Hepatocyte (in vitro differentiated cells): Measurements from ENCODE around the gene TRIM59. TPM values are rescaled to one million over a fixed set of nuclear protein-coding genes. Genes with fewer than 3 reads are reported as not detected.

Experiments
- DNase-seq: peaks from one replicate; pipeline ENCODE4 v3.0.0-alpha.2; 2016; ENCODE audit warnings: low spot score
- H2AFZ ChIP-seq: fragments of 200-600 bp; sonication (generic); 2 replicates; pipeline ENCODE4 v1.6.0; 2016; ENCODE audit warnings: antibody characterized with exemption, mild to moderate bottlenecking
- H3K27ac ChIP-seq: fragments of 200-600 bp; sonication (generic); 2 replicates; pipeline ENCODE4 v1.5.1; 2016; ENCODE audit warnings: mild to moderate bottlenecking
- H3K27me3 ChIP-seq: fragments of 200-600 bp; sonication (generic); 2 replicates; pipeline ENCODE4 v1.6.1; 2016
- H3K36me3 ChIP-seq: fragments of 200-600 bp; sonication (generic); replicated peaks from 2 replicates; pipeline ENCODE4 v1.5.1; 2016; ENCODE audit warnings: low read depth; ENCODE audit not compliant: insufficient read depth
- H3K4me1 ChIP-seq: fragments of 200-600 bp; sonication (generic); 2 replicates; pipeline ENCODE4 v1.5.1; 2016; ENCODE audit warnings: mild to moderate bottlenecking, moderate library complexity; ENCODE audit not compliant: insufficient read depth
- H3K4me2 ChIP-seq: fragments of 200-600 bp; sonication (generic); 2 replicates; pipeline ENCODE4 v1.6.0; 2016
- H3K4me3 ChIP-seq: fragments of 200-600 bp; sonication (generic); 2 replicates; pipeline ENCODE4 v1.5.1; 2016; ENCODE audit warnings: mild to moderate bottlenecking
- H3K79me2 ChIP-seq: fragments of 200-600 bp; sonication (generic); 2 replicates; pipeline ENCODE4 v1.6.0; 2017; ENCODE audit warnings: mild to moderate bottlenecking
- H3K9me2 ChIP-seq: fragments of 200-600 bp; sonication (generic); replicated peaks from 2 replicates; pipeline ENCODE4 v1.6.0; 2017; ENCODE audit warnings: mild to moderate bottlenecking; ENCODE audit not compliant: insufficient read depth
- H3K9me3 ChIP-seq: fragments of 200-600 bp; sonication (generic); 2 replicates; pipeline ENCODE4 v1.5.1; 2016; ENCODE audit warnings: low read depth, mild to moderate bottlenecking
- H4K20me1 ChIP-seq: fragments of 200-600 bp; sonication (generic); 2 replicates; pipeline ENCODE4 v1.6.0; 2016; ENCODE audit warnings: mild to moderate bottlenecking; ENCODE audit not compliant: insufficient read depth, poor library complexity, severe bottlenecking
- EZH2 ChIP-seq: fragments of 200-600 bp; sonication (generic); IDR thresholded peaks from 2 replicates; pipeline ENCODE4 v1.6.1; 2016; ENCODE audit warnings: antibody characterized with exemption, mild to moderate bottlenecking, borderline replicate concordance
- EZH2phosphoT487 ChIP-seq: fragments of 200-600 bp; sonication (generic); IDR thresholded peaks from one replicate; pipeline ENCODE4 v1.6.1; 2018; ENCODE audit warnings: antibody characterized with exemption, mild to moderate bottlenecking, low read depth, moderate library complexity; ENCODE audit not compliant: unreplicated experiment, severe bottlenecking
- WGBS: methylation state at CpG from one replicate; pipeline ENCODE4 v1.1.6; 2016; ENCODE audit warnings: low lambda C conversion rate; ENCODE audit errors: missing lambda C conversion rate; 5-methylcytosine and 5-hydroxymethylcytosine counted together
- polyA plus RNA-seq: library from polyadenylated mRNA; unstranded; fragments of >200 nt; fragmentation: Nextera tagmentation; extraction: Ambion mirVana; gene quantifications from 2 replicates; pipeline ENCODE4 v1.2.1, GENCODE V29; 2016
- total RNA-seq: library from RNA; depleted of rRNA; stranded (reverse); fragments of >200 nt; gene quantifications from 2 replicates; pipeline ENCODE4 v1.2.3, GENCODE V29; 2014
- TF ChIP-seq, protein P1 (sequence below): fragments of 200-600 bp; sonication (generic); IDR thresholded peaks from 2 replicates; pipeline ENCODE4 v1.5.1; 2016; ENCODE audit warnings: antibody characterized with exemption, mild to moderate bottlenecking; ENCODE audit not compliant: poor library complexity

The TRIM59 gene
- total and polyA plus RNA-seq, 2 experiments from 2014 or later, result 6.4 to 14.0 TPM

GRCh38 chr3:160479376-160479775, 29.8 kb upstream of the TRIM59 start:
- no peak overlapping the region for H3K4me2 ChIP-seq
- H3K9me3 ChIP-seq, result no peaks in the 10 kb centered on the region
- DNase-seq, result no peak
- 95% methylated on average over 10 of the region's 10 CpGs for WGBS
- H3K9me2 ChIP-seq, result no peaks in the 10 kb centered on the region
- TF ChIP-seq EZH2phosphoT487, result no peak
- no peak for TF ChIP-seq EZH2
- TF ChIP-seq, protein P1, sequence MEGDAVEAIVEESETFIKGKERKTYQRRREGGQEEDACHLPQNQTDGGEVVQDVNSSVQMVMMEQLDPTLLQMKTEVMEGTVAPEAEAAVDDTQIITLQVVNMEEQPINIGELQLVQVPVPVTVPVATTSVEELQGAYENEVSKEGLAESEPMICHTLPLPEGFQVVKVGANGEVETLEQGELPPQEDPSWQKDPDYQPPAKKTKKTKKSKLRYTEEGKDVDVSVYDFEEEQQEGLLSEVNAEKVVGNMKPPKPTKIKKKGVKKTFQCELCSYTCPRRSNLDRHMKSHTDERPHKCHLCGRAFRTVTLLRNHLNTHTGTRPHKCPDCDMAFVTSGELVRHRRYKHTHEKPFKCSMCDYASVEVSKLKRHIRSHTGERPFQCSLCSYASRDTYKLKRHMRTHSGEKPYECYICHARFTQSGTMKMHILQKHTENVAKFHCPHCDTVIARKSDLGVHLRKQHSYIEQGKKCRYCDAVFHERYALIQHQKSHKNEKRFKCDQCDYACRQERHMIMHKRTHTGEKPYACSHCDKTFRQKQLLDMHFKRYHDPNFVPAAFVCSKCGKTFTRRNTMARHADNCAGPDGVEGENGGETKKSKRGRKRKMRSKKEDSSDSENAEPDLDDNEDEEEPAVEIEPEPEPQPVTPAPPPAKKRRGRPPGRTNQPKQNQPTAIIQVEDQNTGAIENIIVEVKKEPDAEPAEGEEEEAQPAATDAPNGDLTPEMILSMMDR, result no peak
- H3K4me3 ChIP-seq, result no peak overlapping the region
- no peaks in the 10 kb centered on the region for H3K36me3 ChIP-seq
- no peaks in the 10 kb centered on the region for H3K4me1 ChIP-seq
- H2AFZ ChIP-seq, result no peak overlapping the region
- H3K27me3 ChIP-seq, result no peaks in the 10 kb centered on the region
- no peaks in the 10 kb centered on the region for H4K20me1 ChIP-seq
- H3K79me2 ChIP-seq, result no peaks in the 10 kb centered on the region
- H3K27ac ChIP-seq, result no peak overlapping the region

DNA sequence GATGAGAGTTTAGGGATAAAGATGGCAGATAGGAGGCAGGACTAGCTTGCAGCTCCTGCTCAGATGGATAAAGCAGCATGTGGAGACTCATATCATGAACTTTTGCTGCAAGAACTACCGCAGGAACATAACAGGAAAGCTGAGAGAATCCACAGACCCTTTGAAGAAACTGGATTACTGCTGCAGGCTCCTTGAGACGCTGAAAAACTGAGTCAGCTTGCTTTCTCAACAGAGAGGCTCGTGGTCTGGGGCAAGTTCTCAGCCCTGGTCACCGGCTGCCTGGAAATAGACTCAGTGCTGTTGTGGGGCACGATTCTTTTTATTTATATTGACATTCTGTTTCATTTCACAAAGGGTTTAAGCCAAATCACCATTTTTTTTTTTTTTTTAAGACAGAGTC, 28.8 kb upstream of the TRIM59 start:
- no peaks in the 10 kb centered on the region for H3K9me2 ChIP-seq
- H4K20me1 ChIP-seq, result no peaks in the 10 kb centered on the region
- H3K4me1 ChIP-seq, result no peaks in the 10 kb centered on the region
- DNase-seq, result peak; percentile 16
- no peaks in the 10 kb centered on the region for H3K36me3 ChIP-seq
- H2AFZ ChIP-seq, result no peak overlapping the region
- H3K9me3 ChIP-seq, result no peaks in the 10 kb centered on the region
- no peaks in the 10 kb centered on the region for H3K79me2 ChIP-seq
- TF ChIP-seq EZH2phosphoT487 (no peak), EZH2 (no peak)
- TF ChIP-seq, protein P1, result no peak
- no peak overlapping the region for H3K4me3 ChIP-seq
- no peak overlapping the region for H3K27ac ChIP-seq
- H3K27me3 ChIP-seq, result no peaks in the 10 kb centered on the region
- 69% methylated on average over 5 of the region's 5 CpGs for WGBS
- H3K4me2 ChIP-seq, result no peak overlapping the region

- WGBS, result 29% methylated on average over 5 of the region's 5 CpGs
Measured at GRCh38 chr3:160477750-160478149, 28.2 kb upstream of the TRIM59 start.

More at GRCh38 chr3:160477750-160478149, 28.2 kb upstream of the TRIM59 start:
- no peak overlapping the region for H3K27ac ChIP-seq
- TF ChIP-seq, protein P1, result no peak
- no peak for TF ChIP-seq EZH2phosphoT487
- no peak for TF ChIP-seq EZH2
- H3K9me3 ChIP-seq, result no peaks in the 10 kb centered on the region
- no peaks in the 10 kb centered on the region for H3K36me3 ChIP-seq
- no peak overlapping the region for H3K4me3 ChIP-seq
- no peak overlapping the region for H3K4me2 ChIP-seq
- no peaks in the 10 kb centered on the region for H4K20me1 ChIP-seq
- no peak for DNase-seq
- H2AFZ ChIP-seq, result no peak overlapping the region
- H3K4me1 ChIP-seq, result no peaks in the 10 kb centered on the region
- H3K9me2 ChIP-seq, result no peaks in the 10 kb centered on the region
- H3K27me3 ChIP-seq, result no peaks in the 10 kb centered on the region
- no peaks in the 10 kb centered on the region for H3K79me2 ChIP-seq
